A549 (cell line): ENCODE results near the gene ZNF22.

ENCODE experiments used
- CTCF ChIP-seq: fragments of >200 bp; sonication (Bioruptor Twin); formaldehyde crosslinking; IDR thresholded peaks from 3 replicates; pipeline ENCODE4 v1.5.1; 2016
- KDM1A ChIP-seq: fragments of 200-600 bp; sonication (generic); IDR thresholded peaks from 2 replicates; pipeline ENCODE4 v1.6.1; 2016; ENCODE audit warnings: low read depth, mild to moderate bottlenecking
- MAX ChIP-seq: IDR thresholded peaks from 2 replicates; pipeline ENCODE4 v1.6.1; 2012
- NR3C1 ChIP-seq: fragments of >200 bp; sonication (Bioruptor Twin); formaldehyde crosslinking; IDR thresholded peaks from 3 replicates; pipeline ENCODE4 v1.6.1; 2017
- POLR2A ChIP-seq: IDR thresholded peaks from 2 replicates; pipeline ENCODE4 v1.6.1; 2012; ENCODE audit warnings: mild to moderate bottlenecking, low read length
- ZFP36 ChIP-seq: fragments of 450-650 bp; IDR thresholded peaks from 2 replicates; pipeline ENCODE4 v1.6.1; 2014; ENCODE audit warnings: borderline replicate concordance; ENCODE audit not compliant: partially characterized antibody

GRCh38 chr10:44985175-44985681 is 15.5 kb upstream of the ZNF22 start:
- TF ChIP-seq ZFP36 (no peak), NR3C1 (no peak), POLR2A (no peak), MAX (no peak), CTCF (no peak), KDM1A (no peak)
